Upper lobe of right lung (tissue), 1 donor: ENCODE data around the gene CDKN2AIPNL. TPM values are rescaled to one million over a fixed set of nuclear protein-coding genes. Genes with fewer than 3 reads are reported as not detected.
"Not testable (repeated sequence)": the region's sequence is repeated elsewhere in the genome, so short reads cannot be mapped to it uniquely, and the experiment has no call there.

Source experiments
- ATAC-seq: fragments of 200-7000 bp; cut with Tn5 transposase; one replicate; pipeline ENCODE4 v1.9.1; 2020; ENCODE audit warnings: mild to moderate bottlenecking, moderate library complexity
- DNase-seq: peaks from one replicate; pipeline ENCODE4 v3.0.0-alpha.2; 2020
- H3K27ac ChIP-seq: fragments of 200-600 bp; one replicate; pipeline ENCODE4 v1.8.0; 2022
- H3K27me3 ChIP-seq: fragments of 200-600 bp; one replicate; pipeline ENCODE4 v1.8.0; 2022; ENCODE audit warnings: mild to moderate bottlenecking
- H3K36me3 ChIP-seq: fragments of 200-600 bp; one replicate; pipeline ENCODE4 v1.8.0; 2022
- H3K4me1 ChIP-seq: fragments of 200-600 bp; one replicate; pipeline ENCODE4 v1.8.0; 2022
- H3K4me3 ChIP-seq: fragments of 200-600 bp; one replicate; pipeline ENCODE4 v1.8.0; 2022; ENCODE audit warnings: mild to moderate bottlenecking
- H3K9me3 ChIP-seq: fragments of 200-600 bp; one replicate; pipeline ENCODE4 v1.8.0; 2022
- CTCF ChIP-seq: fragments of 200-600 bp; IDR thresholded peaks from one replicate; pipeline ENCODE4 v1.8.0; 2022; ENCODE audit warnings: antibody characterized with exemption
- intact Hi-C: fragments of 100-400 bp; cut with DNase I; formaldehyde crosslinking; loops from one replicate; pipeline ENCODE4 v1.11.0; 2022
- total RNA-seq: library from RNA; stranded (reverse); fragmentation: NEBNext Ultra II Directional; extraction: Animal tissue kit (Norgen Biotek cat#: 25700); gene quantifications from one replicate; pipeline ENCODE4 v1.2.1, GENCODE V29; 2021
- donor health status: DM: no; HTN: yes; CAD: no; lungs with severe emphysema.

CDKN2AIPNL gene
- total RNA-seq, 1 donor from 2014 or later: 16.5 TPM

GRCh38 chr5:134380346-134380745 lies 31.3 kb downstream of the CDKN2AIPNL start:
- Histone ChIP-seq H3K4me3 (no peak overlapping the region), H3K4me1 (no peaks in the 10 kb centered on the region), H3K27ac (no peak overlapping the region), H3K27me3 (no peaks in the 10 kb centered on the region), H3K36me3 (peaks cover 89% of the 10 kb centered on the region), H3K9me3 (no peaks in the 10 kb centered on the region)
- DNase-seq (no peak), ATAC-seq (no peak)
- TF ChIP-seq CTCF: no peak
- intact Hi-C loops: no loop called here

- TF ChIP-seq CTCF: no peak
- no peaks in the 10 kb centered on the region for H3K27me3 ChIP-seq
- no peaks in the 10 kb centered on the region for H3K9me3 ChIP-seq
- no peak overlapping the region for H3K4me3 ChIP-seq
- peaks cover 21% of the 10 kb centered on the region for H3K4me1 ChIP-seq
- H3K27ac ChIP-seq: no peak overlapping the region
- no peak for ATAC-seq
- no peak for DNase-seq
- intact Hi-C loops: no loop called here
- peaks cover 41% of the 10 kb centered on the region for H3K36me3 ChIP-seq
Observed at GRCh38 chr5:134374232-134374631, 37.4 kb downstream of the CDKN2AIPNL start.

GRCh38 chr5:134373633-134374032 lies 38.0 kb downstream of the CDKN2AIPNL start:
- DNase-seq, ATAC-seq, H3K9me3 ChIP-seq, H3K27me3 ChIP-seq, intact Hi-C loops, H3K27ac ChIP-seq: not testable (repeated sequence)
- Histone ChIP-seq H3K36me3 (peaks cover 35% of the 10 kb centered on the region), H3K4me3 (peak overlapping the region; percentile 89), H3K4me1 (peaks cover 21% of the 10 kb centered on the region)

GRCh38 chr5:134371834-134372340 lies 39.8 kb downstream of the CDKN2AIPNL start:
- TF ChIP-seq CTCF: no peak
- DNase-seq (peak; percentile 77), ATAC-seq (peak; percentile 48)
- Histone ChIP-seq H3K4me1 (peaks cover 27% of the 10 kb centered on the region), H3K36me3 (peaks cover 17% of the 10 kb centered on the region), H3K9me3 (no peaks in the 10 kb centered on the region), H3K27ac (peak overlapping the region; percentile 100), H3K27me3 (no peaks in the 10 kb centered on the region), H3K4me3 (peak overlapping the region; percentile 89)
- intact Hi-C loops: no loop called here

GRCh38 chr5:134370871-134371833 lies 40.5 kb downstream of the CDKN2AIPNL start, which contains the start of gene UBE2B:
TSS of gene UBE2B (plus strand) at chr5:134371569. CDS start at chr5:134371596, 27 bp downstream.
- peak; percentile 93 for ATAC-seq

More at GRCh38 chr5:134370871-134371833, 40.5 kb downstream of the CDKN2AIPNL start, which contains the start of gene UBE2B:
- TF ChIP-seq CTCF: no peak
- Histone ChIP-seq H3K27ac (peak within 1 kb of the TSS; percentile 100), H3K4me1 (peaks cover 31% of the 10 kb centered on the region), H3K36me3 (peaks cover 11% of the 10 kb centered on the region), H3K9me3 (no peaks in the 10 kb centered on the region), H3K4me3 (peak within 1 kb of the TSS; percentile 89), H3K27me3 (no peaks in the 10 kb centered on the region)
- DNase-seq: peak; percentile 97
- intact Hi-C loops: no loop called here
